CD14-positive monocyte (primary cell): ENCODE measurements around the gene ESRP2. TPM values are rescaled to one million over a fixed set of nuclear protein-coding genes. Genes with fewer than 3 reads are reported as not detected.

ENCODE experiments used
- DNase-seq, 3 donors: peaks; one replicate each; pipeline ENCODE4 v3.0.0-alpha.2; 2011 to 2022
- H2AFZ ChIP-seq: 2 replicates; pipeline ENCODE4 v1.6.0; 2012; ENCODE audit warnings: mild to moderate bottlenecking, low read depth, low read length, inconsistent platforms; ENCODE audit not compliant: insufficient read depth, poor library complexity, severe bottlenecking
- H3K27ac ChIP-seq, 2 donors: 1 replicate in 1 of 2; 2 replicates in 1 of 2; pipeline ENCODE4 v1.5.1; 2012 to 2013; ENCODE audit warnings: low read length in 2 of 2, control low read depth in 1 of 2, inconsistent platforms in 1 of 2, low read depth in 1 of 2, mild to moderate bottlenecking in 1 of 2
- H3K27me3 ChIP-seq, 2 donors: one replicate each; pipeline versions ENCODE4 v1.6.0 to v1.6.1; 2011 to 2013; ENCODE audit warnings: low read length in 2 of 2; ENCODE audit not compliant: control insufficient read depth in 2 of 2, insufficient read depth in 2 of 2
- H3K36me3 ChIP-seq, 2 donors: replicated peaks in 1 of 2; 1 replicate in 1 of 2; 2 replicates in 1 of 2; pipeline versions ENCODE4 v1.5.1 to v1.6.1; 2012 to 2013; ENCODE audit warnings: low read length in 2 of 2, control low read depth in 1 of 2, inconsistent platforms in 1 of 2, mild to moderate bottlenecking in 1 of 2; ENCODE audit not compliant: insufficient read depth in 2 of 2, control insufficient read depth in 1 of 2
- H3K4me1 ChIP-seq, 2 donors: 1 replicate in 1 of 2; 2 replicates in 1 of 2; pipeline versions ENCODE4 v1.5.1 to v1.6.1; 2012 to 2013; ENCODE audit warnings: low read length in 2 of 2, control low read depth in 1 of 2, inconsistent platforms in 1 of 2, mild to moderate bottlenecking in 1 of 2, moderate library complexity in 1 of 2; ENCODE audit not compliant: insufficient read depth in 2 of 2, control insufficient read depth in 1 of 2
- H3K4me2 ChIP-seq: replicated peaks from 2 replicates; pipeline ENCODE3; 2012; ENCODE audit warnings: low read length, moderate library complexity, mild to moderate bottlenecking; ENCODE audit not compliant: poor library complexity, severe bottlenecking; ENCODE audit errors: extremely low read depth
- H3K4me3 ChIP-seq, 3 experiments: fragments of 200-600 bp in 1 of 3; sonication (generic) in 1 of 3; replicated peaks in 1 of 3; 1 replicate in 2 of 3; 2 replicates in 1 of 3; pipeline ENCODE4 v1.5.1; 2011 to 2013; ENCODE audit warnings: low read length in 3 of 3, mild to moderate bottlenecking in 3 of 3, control low read depth in 2 of 3, low read depth in 2 of 3, inconsistent platforms in 1 of 3, moderate library complexity in 1 of 3
- H3K79me2 ChIP-seq: 2 replicates; pipeline ENCODE4 v1.6.0; 2012; ENCODE audit warnings: mild to moderate bottlenecking, control low read depth, inconsistent platforms, low read length, moderate library complexity; ENCODE audit not compliant: insufficient read depth
- H3K9ac ChIP-seq: 2 replicates; pipeline ENCODE4 v1.6.0; 2017; ENCODE audit warnings: low read length, mild to moderate bottlenecking; ENCODE audit not compliant: insufficient read depth, poor library complexity, severe bottlenecking
- H3K9me3 ChIP-seq, 2 donors: replicated peaks in 1 of 2; 1 replicate in 1 of 2; 2 replicates in 1 of 2; pipeline versions ENCODE4 v1.5.1 to v1.6.1; 2012 to 2013; ENCODE audit warnings: low read length in 2 of 2, control low read depth in 1 of 2; ENCODE audit not compliant: control insufficient read depth in 1 of 2, insufficient read depth in 1 of 2
- H4K20me1 ChIP-seq: 2 replicates; pipeline ENCODE4 v1.6.0; 2012; ENCODE audit warnings: mild to moderate bottlenecking, low read length, control low read depth, moderate library complexity; ENCODE audit not compliant: insufficient read depth
- H3K27ac Mint-ChIP-seq, 7 donors: one replicate each; pipeline ENCODE4 v1.8.0; 2020; ENCODE audit warnings: mild to moderate bottlenecking in 7 of 7, mixed read lengths in 7 of 7, moderate library complexity in 6 of 7, inconsistent platforms in 2 of 7
- H3K27me3 Mint-ChIP-seq, 3 donors: one replicate each; pipeline ENCODE4 v1.8.0; 2021 to 2022; ENCODE audit warnings: low read depth in 3 of 3, mild to moderate bottlenecking in 3 of 3, mixed read lengths in 3 of 3, moderate library complexity in 3 of 3, inconsistent platforms in 1 of 3
- H3K36me3 Mint-ChIP-seq, 2 donors: one replicate each; pipeline ENCODE4 v1.8.0; 2020; ENCODE audit warnings: mixed read lengths in 2 of 2, inconsistent platforms in 1 of 2, mild to moderate bottlenecking in 1 of 2
- H3K4me1 Mint-ChIP-seq: one replicate; pipeline ENCODE4 v1.8.0; 2020; ENCODE audit warnings: mild to moderate bottlenecking, mixed read lengths
- H3K4me3 Mint-ChIP-seq, 2 donors: one replicate each; pipeline ENCODE4 v1.8.0; 2020; ENCODE audit warnings: mild to moderate bottlenecking in 2 of 2, mixed read lengths in 2 of 2, moderate library complexity in 1 of 2
- H3K9me3 Mint-ChIP-seq, 7 donors: one replicate each; pipeline ENCODE4 v1.8.0; 2020 to 2022; ENCODE audit warnings: mixed read lengths in 7 of 7, mild to moderate bottlenecking in 6 of 7, moderate library complexity in 6 of 7, inconsistent platforms in 2 of 7
- CTCF ChIP-seq: fragments of 200-600 bp; IDR thresholded peaks from one replicate; pipeline ENCODE4 v1.8.0; 2022; ENCODE audit warnings: antibody characterized with exemption, mild to moderate bottlenecking
- WGBS: methylation state at CpG from one replicate; pipeline ENCODE4 v1.1.5; 2013; ENCODE audit warnings: missing lambda C conversion rate; ENCODE audit not compliant: insufficient coverage; 5-methylcytosine and 5-hydroxymethylcytosine counted together
- intact Hi-C, 2 donors: fragments of 100-400 bp; cut with micrococcal nuclease; formaldehyde crosslinking; loops; one replicate each; pipeline versions ENCODE4 v1.15.0 to v1.15.1; 2023
- polyA plus RNA-seq, 3 donors: library from polyadenylated mRNA; depleted of rRNA in 1 of 3; unstranded in 2 of 3; stranded (reverse) in 1 of 3; fragments of 300-500 nt in 2 of 3; fragments of >200 nt in 1 of 3; fragmentation: Illumina TruSeq in 2 of 3; gene quantifications; 1 replicate in 2 of 3; 2 replicates in 1 of 3; pipeline ENCODE4 v1.2.3, GENCODE V29; 2012 to 2021

The ESRP2 gene
- polyA plus RNA-seq, 3 donors = not detected

- no peaks in the 10 kb centered on the region for H3K9me3 Mint-ChIP-seq
- peaks cover 42 to 48% of the 10 kb centered on the region in 2 donors for H3K36me3 Mint-ChIP-seq
- no peaks in the 10 kb centered on the region for H3K27me3 ChIP-seq
- H3K4me1 ChIP-seq = no peaks in the 10 kb centered on the region
- no peaks in the 10 kb centered on the region for H3K27me3 Mint-ChIP-seq
- H3K27ac ChIP-seq = peak overlapping the region in 1 of 2 donors; percentile 5
- H4K20me1 ChIP-seq = peaks cover 24% of the 10 kb centered on the region
- H3K79me2 ChIP-seq = peaks cover 4% of the 10 kb centered on the region
- intact Hi-C loops = no loop called here
- TF ChIP-seq CTCF = no peak
- no peak overlapping the region for H3K4me2 ChIP-seq
- no CpG with 5 or more reads among the region's 4 CpGs for WGBS
- no peak overlapping the region for H2AFZ ChIP-seq
- no peaks in the 10 kb centered on the region for H3K9me3 ChIP-seq
- H3K27ac Mint-ChIP-seq = peak overlapping the region in 5 of 7 donors; percentile 19 to 69 (median 38)
- H3K4me1 Mint-ChIP-seq = peaks cover 6% of the 10 kb centered on the region
- H3K4me3 Mint-ChIP-seq = no peak overlapping the region
- no peak overlapping the region for H3K9ac ChIP-seq
- DNase-seq = peak in 1 of 3 donors; percentile 14
- no peak overlapping the region for H3K4me3 ChIP-seq
- peaks cover 9 to 55% of the 10 kb centered on the region in 2 donors for H3K36me3 ChIP-seq
Observed at GRCh38 chr16:68217506-68217905, 18.4 kb downstream of the ESRP2 start.

- Mint-ChIP-seq H3K9me3 (no peaks in the 10 kb centered on the region), H3K36me3 (peaks cover 40 to 46% of the 10 kb centered on the region in 2 donors), H3K4me3 (no peak overlapping the region), H3K27ac (peak overlapping the region in 1 of 7 donors; percentile 55), H3K4me1 (peaks cover 6% of the 10 kb centered on the region), H3K27me3 (no peaks in the 10 kb centered on the region)
- H3K27ac ChIP-seq = no peak overlapping the region
- no peak overlapping the region for H3K4me3 ChIP-seq
- H3K9me3 ChIP-seq = no peaks in the 10 kb centered on the region
- H3K79me2 ChIP-seq = peaks cover 4% of the 10 kb centered on the region
- peaks cover 29% of the 10 kb centered on the region for H4K20me1 ChIP-seq
- no peaks in the 10 kb centered on the region for H3K4me1 ChIP-seq
- H3K4me2 ChIP-seq = no peak overlapping the region
- no peak overlapping the region for H3K9ac ChIP-seq
- intact Hi-C loops = no loop called here
- DNase-seq = no peak
- H2AFZ ChIP-seq = no peak overlapping the region
- peaks cover 8 to 45% of the 10 kb centered on the region in 2 donors for H3K36me3 ChIP-seq
- no CpG with 5 or more reads among the region's 3 CpGs for WGBS
- TF ChIP-seq CTCF = no peak
- H3K27me3 ChIP-seq = no peaks in the 10 kb centered on the region
Observed at GRCh38 chr16:68216240-68216639, 19.7 kb downstream of the ESRP2 start.
